ENCODE results near the gene TENM4. TPM values are rescaled to one million over a fixed set of nuclear protein-coding genes. Genes with fewer than 3 reads are reported as not detected.

TENM4 gene
- polyA plus RNA-seq, 4 donors = 19.1 to 29.5 (median 22.3) TPM

- DNase-seq (ENCODE audit: low read depth in 4 of 4, low spot score in 2 of 4) = no peak
These were observed 628.1 kb downstream of the TENM4 start for GRCh38 chr11:78812513-78813293.

- DNase-seq (ENCODE audit: low read depth in 4 of 4, low spot score in 2 of 4) = no peak
These were observed 630.2 kb downstream of the TENM4 start for GRCh38 chr11:78810559-78811009.

GRCh38 chr11:78809931-78810541, 630.8 kb downstream of the TENM4 start:
- peak in 2 of 4 donors; percentile 58 to 64 for DNase-seq (ENCODE audit: low read depth in 4 of 4, low spot score in 2 of 4)

GRCh38 chr11:78808923-78809322, 631.9 kb downstream of the TENM4 start:
- peak in 1 of 4 donors; percentile 26 for DNase-seq (ENCODE audit: low read depth in 4 of 4, low spot score in 2 of 4)

GRCh38 chr11:78807351-78807750, 633.5 kb downstream of the TENM4 start:
- DNase-seq (ENCODE audit: low read depth in 4 of 4, low spot score in 2 of 4) = no peak

GRCh38 chr11:78806214-78807004, 634.4 kb downstream of the TENM4 start:
- no peak for DNase-seq (ENCODE audit: low read depth in 4 of 4, low spot score in 2 of 4)

- no peak for DNase-seq (ENCODE audit: low read depth in 4 of 4, low spot score in 2 of 4)
These were observed 635.8 kb downstream of the TENM4 start for GRCh38 chr11:78804991-78805390.

GRCh38 chr11:78803995-78804394, 636.8 kb downstream of the TENM4 start:
- DNase-seq (ENCODE audit: low read depth in 4 of 4, low spot score in 2 of 4) = no peak

- no peak for DNase-seq (ENCODE audit: low read depth in 4 of 4, low spot score in 2 of 4)
These were observed 638.6 kb downstream of the TENM4 start for GRCh38 chr11:78802058-78802761.

- DNase-seq (ENCODE audit: low read depth in 4 of 4, low spot score in 2 of 4) = no peak
These were observed 639.5 kb downstream of the TENM4 start for GRCh38 chr11:78801161-78801884.

GRCh38 chr11:78800756-78801155, 640.1 kb downstream of the TENM4 start:
- DNase-seq (ENCODE audit: low read depth in 4 of 4, low spot score in 2 of 4) = no peak

GRCh38 chr11:78800096-78800690, 640.6 kb downstream of the TENM4 start:
- no peak for DNase-seq (ENCODE audit: low read depth in 4 of 4, low spot score in 2 of 4)

- peak in 1 of 4 donors; percentile 46 for DNase-seq (ENCODE audit: low read depth in 4 of 4, low spot score in 2 of 4)
These were observed 642.2 kb downstream of the TENM4 start for GRCh38 chr11:78798663-78799062.

- DNase-seq (ENCODE audit: low read depth in 4 of 4, low spot score in 2 of 4) = no peak
These were observed 643.3 kb downstream of the TENM4 start for GRCh38 chr11:78797559-78797958.

GRCh38 chr11:78796956-78797355, 643.9 kb downstream of the TENM4 start:
- DNase-seq (ENCODE audit: low read depth in 4 of 4, low spot score in 2 of 4) = no peak

GRCh38 chr11:78795621-78796261, 645.1 kb downstream of the TENM4 start:
- DNase-seq (ENCODE audit: low read depth in 4 of 4, low spot score in 2 of 4) = peak in 1 of 4 donors; percentile 41

GRCh38 chr11:78791964-78792363, 648.9 kb downstream of the TENM4 start:
- DNase-seq (ENCODE audit: low read depth in 4 of 4, low spot score in 2 of 4) = no peak

- DNase-seq (ENCODE audit: low read depth in 4 of 4, low spot score in 2 of 4) = no peak
These were observed 649.6 kb downstream of the TENM4 start for GRCh38 chr11:78791254-78791653.

- DNase-seq (ENCODE audit: low read depth in 4 of 4, low spot score in 2 of 4) = no peak
These were observed 650.0 kb downstream of the TENM4 start for GRCh38 chr11:78790784-78791183.
